DND-41 (cell line): ENCODE measurements around the gene PRPSAP1.

Source experiments
- ATAC-seq: fragments of 200-7000 bp; cut with Tn5 transposase; 3 replicates; pipeline ENCODE4 v1.9.1; 2021; ENCODE audit warnings: low read depth; ENCODE audit not compliant: insufficient read depth
- DNase-seq: peaks from one replicate; pipeline ENCODE4 v3.0.0-alpha.2; 2020
- H2AFZ ChIP-seq: 2 replicates; pipeline ENCODE4 v1.6.0; 2012; ENCODE audit warnings: low read depth, low read length
- H3K27ac ChIP-seq: 2 replicates; pipeline ENCODE4 v1.5.1; 2012; ENCODE audit warnings: low read length, inconsistent platforms
- H3K27me3 ChIP-seq: fragments of 200-600 bp; sonication (generic); 2 replicates; pipeline ENCODE4 v1.6.0; 2012; ENCODE audit warnings: low read length, mild to moderate bottlenecking, inconsistent platforms; ENCODE audit not compliant: insufficient read depth, poor library complexity
- H3K36me3 ChIP-seq: 2 replicates; pipeline ENCODE4 v1.5.1; 2012; ENCODE audit warnings: low read length, inconsistent platforms; ENCODE audit not compliant: insufficient read depth
- H3K4me1 ChIP-seq: 2 replicates; pipeline ENCODE4 v1.5.1; 2012; ENCODE audit warnings: mild to moderate bottlenecking, low read length; ENCODE audit not compliant: insufficient read depth
- H3K4me2 ChIP-seq: 2 replicates; pipeline ENCODE4 v1.6.0; 2012; ENCODE audit warnings: mild to moderate bottlenecking, moderate library complexity, low read length, inconsistent platforms; ENCODE audit not compliant: insufficient read depth
- H3K4me3 ChIP-seq, 2 experiments: fragments of 200-600 bp in 1 of 2; shearing (Covaris generic) in 1 of 2; 2 replicates each; pipeline ENCODE4 v1.5.1; 2012 to 2016; ENCODE audit warnings: inconsistent platforms in 2 of 2, low read length in 2 of 2, mild to moderate bottlenecking in 2 of 2, low read depth in 1 of 2, moderate library complexity in 1 of 2
- H3K79me2 ChIP-seq: 2 replicates; pipeline ENCODE4 v1.6.0; 2012; ENCODE audit warnings: low read length, inconsistent platforms; ENCODE audit not compliant: insufficient read depth
- H3K9ac ChIP-seq: 2 replicates; pipeline ENCODE4 v1.6.0; 2012; ENCODE audit warnings: low read depth, mild to moderate bottlenecking, inconsistent platforms, low read length, moderate library complexity
- H3K9me3 ChIP-seq: 2 replicates; pipeline ENCODE4 v1.5.1; 2012; ENCODE audit warnings: low read length, moderate library complexity, mild to moderate bottlenecking, inconsistent platforms; ENCODE audit not compliant: insufficient read depth, severe bottlenecking
- H4K20me1 ChIP-seq: 2 replicates; pipeline ENCODE4 v1.6.0; 2012; ENCODE audit warnings: low read length; ENCODE audit not compliant: insufficient read depth
- CTCF ChIP-seq: IDR thresholded peaks from 2 replicates; pipeline ENCODE4 v1.5.1; 2012; ENCODE audit warnings: borderline replicate concordance, low read length, moderate library complexity, mild to moderate bottlenecking; ENCODE audit not compliant: poor library complexity, severe bottlenecking; ENCODE audit errors: extremely low read depth
- EZH2 ChIP-seq: IDR thresholded peaks from 3 replicates; pipeline ENCODE4 v1.6.1; 2012; ENCODE audit warnings: borderline replicate concordance, low read depth, mild to moderate bottlenecking, moderate library complexity, low read length, inconsistent platforms; ENCODE audit not compliant: severe bottlenecking

Gene PRPSAP1

GRCh38 chr17:76304226-76305134 lies 49.2 kb downstream of the PRPSAP1 start:
- DNase-seq = no peak
- Histone ChIP-seq H3K4me1 (no peaks in the 10 kb centered on the region), H3K27me3 (no peaks in the 10 kb centered on the region), H2AFZ (no peak overlapping the region), H3K4me3 (no peak overlapping the region), H3K9ac (no peak overlapping the region), H4K20me1 (no peaks in the 10 kb centered on the region), H3K79me2 (no peaks in the 10 kb centered on the region), H3K27ac (no peak overlapping the region), H3K4me2 (no peak overlapping the region), H3K9me3 (no peaks in the 10 kb centered on the region), H3K36me3 (0 out of 2 replicates have a peak, but pooled peaks cover 12% of the 10 kb centered on the region)
- TF ChIP-seq EZH2 (no peak), CTCF (no peak)
- ATAC-seq = no peak

- TF ChIP-seq EZH2 = no peak
- TF ChIP-seq CTCF = no peak
Observed at GRCh38 chr17:76297436-76297835, 56.3 kb downstream of the PRPSAP1 start.

DNA sequence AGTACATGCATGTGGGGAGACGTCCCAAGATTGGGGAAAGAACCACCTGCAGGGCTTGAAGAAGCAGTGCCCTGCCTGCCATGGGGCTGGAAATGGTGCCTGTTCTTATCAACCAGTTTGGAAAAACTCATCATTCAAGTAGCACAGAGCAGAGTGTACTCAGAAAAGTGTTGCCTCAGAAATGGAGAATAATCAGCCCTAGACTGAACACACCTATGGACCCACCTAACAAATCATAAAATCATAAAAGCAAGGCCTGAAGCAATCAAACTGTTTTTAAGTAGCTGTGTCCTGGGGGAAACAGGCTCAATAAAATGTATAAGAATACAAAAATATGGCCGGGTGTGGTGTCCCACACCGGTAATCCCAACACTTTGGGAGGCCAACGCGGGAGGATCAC lies 56.8 kb downstream of the PRPSAP1 start:
- no peaks in the 10 kb centered on the region for H3K27me3 ChIP-seq
- no peak overlapping the region for H2AFZ ChIP-seq
- H3K27ac ChIP-seq = no peak overlapping the region
- H3K79me2 ChIP-seq = no peaks in the 10 kb centered on the region
- no peak overlapping the region for H3K4me3 ChIP-seq
- no peak overlapping the region for H3K9ac ChIP-seq
- TF ChIP-seq EZH2 = no peak
- TF ChIP-seq CTCF = no peak
- H4K20me1 ChIP-seq = no peaks in the 10 kb centered on the region
- H3K36me3 ChIP-seq = peaks cover 13% of the 10 kb centered on the region
- H3K4me1 ChIP-seq = peaks cover 3% of the 10 kb centered on the region
- ATAC-seq (no peak), DNase-seq (no peak)
- H3K4me2 ChIP-seq = no peak overlapping the region
- no peaks in the 10 kb centered on the region for H3K9me3 ChIP-seq

More at GRCh38 chr17:76297436-76297835, 56.3 kb downstream of the PRPSAP1 start:
- DNase-seq (no peak), ATAC-seq (no peak)
- no peak overlapping the region for H2AFZ ChIP-seq
- H3K4me1 ChIP-seq = peaks cover 3% of the 10 kb centered on the region
- no peaks in the 10 kb centered on the region for H3K27me3 ChIP-seq
- no peak overlapping the region for H3K4me2 ChIP-seq
- peaks cover 13% of the 10 kb centered on the region for H3K36me3 ChIP-seq
- H3K27ac ChIP-seq = no peak overlapping the region
- no peaks in the 10 kb centered on the region for H4K20me1 ChIP-seq
- H3K9ac ChIP-seq = no peak overlapping the region
- H3K9me3 ChIP-seq = no peaks in the 10 kb centered on the region
- H3K79me2 ChIP-seq = no peaks in the 10 kb centered on the region
- no peak overlapping the region for H3K4me3 ChIP-seq
